CD8-positive, alpha-beta memory T cell (primary cell): Measurements from ENCODE around the gene ZNF215. TPM values are rescaled to one million over a fixed set of nuclear protein-coding genes. Genes with fewer than 3 reads are reported as not detected.
"Not testable (repeated sequence)": the region's sequence is repeated elsewhere in the genome, so short reads cannot be mapped to it uniquely, and the experiment has no call there.

Experiments
- CTCF ChIA-PET: fragments of 350-600 bp; sonication (Branson Sonifier 250); formaldehyde crosslinking; loops from one replicate; lab custom pipeline; 2021; ENCODE audit warnings: antibody characterized with exemption; lab: Charles Lee
- POLR2A ChIA-PET: fragments of 350-600 bp; sonication (Branson Sonifier 250); formaldehyde crosslinking; loops from one replicate; lab custom pipeline; 2021; ENCODE audit warnings: antibody characterized with exemption; lab: Charles Lee
- DNase-seq, 5 donors: peaks; one replicate each; pipeline versions ENCODE4 v3.0.0 to v3.0.0-alpha.2; 2020 to 2022; ENCODE audit warnings: mixed read lengths in 1 of 5
- H3K27ac ChIP-seq: one replicate; pipeline ENCODE4 v1.7.0; 2013; ENCODE audit warnings: low read depth, mild to moderate bottlenecking, low read length, moderate library complexity
- H3K27me3 ChIP-seq: 2 replicates; pipeline ENCODE4 v1.7.0; 2013; ENCODE audit warnings: low read length, mild to moderate bottlenecking; ENCODE audit not compliant: insufficient read depth, poor library complexity, severe bottlenecking
- H3K36me3 ChIP-seq: 2 replicates; pipeline ENCODE4 v1.7.0; 2013; ENCODE audit warnings: mild to moderate bottlenecking, low read length, moderate library complexity; ENCODE audit not compliant: insufficient read depth
- H3K4me1 ChIP-seq: 2 replicates; pipeline ENCODE4 v1.7.0; 2013; ENCODE audit warnings: mild to moderate bottlenecking, low read length, moderate library complexity; ENCODE audit not compliant: insufficient read depth
- H3K4me3 ChIP-seq: 2 replicates; pipeline ENCODE4 v1.7.0; 2013; ENCODE audit warnings: mild to moderate bottlenecking, low read length
- H3K9me3 ChIP-seq: 2 replicates; pipeline ENCODE4 v1.7.0; 2013; ENCODE audit warnings: mild to moderate bottlenecking, low read length
- H3K27ac Mint-ChIP-seq, 8 donors: one replicate each; pipeline ENCODE4 v1.8.0; 2020 to 2021; ENCODE audit warnings: mixed read lengths in 8 of 8, mild to moderate bottlenecking in 6 of 8, inconsistent platforms in 3 of 8, moderate library complexity in 3 of 8
- H3K27me3 Mint-ChIP-seq, 2 donors: one replicate each; pipeline ENCODE4 v1.8.0; 2020 to 2021; ENCODE audit warnings: mixed read lengths in 2 of 2, mild to moderate bottlenecking in 1 of 2, moderate library complexity in 1 of 2
- H3K36me3 Mint-ChIP-seq, 3 donors: one replicate each; pipeline ENCODE4 v1.8.0; 2020 to 2021; ENCODE audit warnings: mixed read lengths in 3 of 3, inconsistent platforms in 1 of 3, mild to moderate bottlenecking in 1 of 3
- H3K4me1 Mint-ChIP-seq, 3 donors: one replicate each; pipeline ENCODE4 v1.8.0; 2020 to 2021; ENCODE audit warnings: mixed read lengths in 3 of 3, inconsistent platforms in 1 of 3, mild to moderate bottlenecking in 1 of 3
- H3K4me3 Mint-ChIP-seq, 7 donors: one replicate each; pipeline ENCODE4 v1.8.0; 2020 to 2021; ENCODE audit warnings: mixed read lengths in 7 of 7, mild to moderate bottlenecking in 6 of 7, moderate library complexity in 4 of 7, inconsistent platforms in 2 of 7
- H3K9me3 Mint-ChIP-seq, 5 donors: one replicate each; pipeline ENCODE4 v1.8.0; 2020 to 2022; ENCODE audit warnings: mixed read lengths in 5 of 5, mild to moderate bottlenecking in 3 of 5, moderate library complexity in 2 of 5, inconsistent platforms in 1 of 5
- polyA plus RNA-seq: library from polyadenylated mRNA; unstranded; fragments of 300-500 nt; fragmentation: Illumina TruSeq; gene quantifications from one replicate; pipeline ENCODE4 v1.2.3, GENCODE V29; 2021
- total RNA-seq, 2 experiments: library from RNA; stranded (reverse); gene quantifications; one replicate each; pipeline ENCODE4 v1.2.3, GENCODE V29; 2021

ZNF215 gene
- total and polyA plus RNA-seq, 3 experiments from 2014 or later = 0.72 to 0.73 TPM; not detected in 1

GRCh38 chr11:6895010-6895409, 31.2 kb upstream of the ZNF215 start:
- Mint-ChIP-seq H3K27me3 (peaks cover 9 to 37% of the 10 kb centered on the region in 2 donors), H3K4me1 (no peaks in the 10 kb centered on the region), H3K9me3 (no peaks in the 10 kb centered on the region), H3K27ac (no peak overlapping the region), H3K36me3 (no peaks in the 10 kb centered on the region), H3K4me3 (no peak overlapping the region)
- H3K27me3 ChIP-seq = no peaks in the 10 kb centered on the region
- ChIA-PET POLR2A (no interaction called here), CTCF (no interaction called here)
- H3K27ac ChIP-seq = no peak overlapping the region
- H3K4me3 ChIP-seq = no peak overlapping the region
- H3K36me3 ChIP-seq = no peaks in the 10 kb centered on the region
- no peak for DNase-seq
- no peaks in the 10 kb centered on the region for H3K9me3 ChIP-seq
- no peaks in the 10 kb centered on the region for H3K4me1 ChIP-seq

GRCh38 chr11:6898911-6899310, 27.3 kb upstream of the ZNF215 start:
- ChIA-PET POLR2A (no interaction called here), CTCF (no interaction called here)
- DNase-seq = no peak
- no peaks in the 10 kb centered on the region for H3K9me3 Mint-ChIP-seq
- no peaks in the 10 kb centered on the region for H3K9me3 ChIP-seq
- H3K4me3 ChIP-seq = no peak overlapping the region
- no peaks in the 10 kb centered on the region for H3K4me1 Mint-ChIP-seq
- H3K36me3 ChIP-seq = no peaks in the 10 kb centered on the region
- no peaks in the 10 kb centered on the region for H3K4me1 ChIP-seq
- no peaks in the 10 kb centered on the region for H3K27me3 ChIP-seq
- no peaks in the 10 kb centered on the region for H3K36me3 Mint-ChIP-seq
- no peak overlapping the region for H3K4me3 Mint-ChIP-seq
- H3K27ac Mint-ChIP-seq = no peak overlapping the region
- H3K27me3 Mint-ChIP-seq = peaks cover 5 to 34% of the 10 kb centered on the region in 2 donors
- no peak overlapping the region for H3K27ac ChIP-seq

- Histone ChIP-seq H3K27me3 (no peaks in the 10 kb centered on the region), H3K4me1 (no peaks in the 10 kb centered on the region), H3K27ac (no peak overlapping the region), H3K36me3 (no peaks in the 10 kb centered on the region), H3K9me3 (no peaks in the 10 kb centered on the region), H3K4me3 (no peak overlapping the region)
- no peaks in the 10 kb centered on the region for H3K9me3 Mint-ChIP-seq
- H3K36me3 Mint-ChIP-seq = no peaks in the 10 kb centered on the region
- ChIA-PET CTCF (no interaction called here), POLR2A (no interaction called here)
- H3K4me1 Mint-ChIP-seq = no peaks in the 10 kb centered on the region
- no peak overlapping the region for H3K4me3 Mint-ChIP-seq
- DNase-seq = no peak
- H3K27me3 Mint-ChIP-seq = peaks cover 7 to 34% of the 10 kb centered on the region in 2 donors
- no peak overlapping the region for H3K27ac Mint-ChIP-seq
Observed at GRCh38 chr11:6900327-6900999, 25.8 kb upstream of the ZNF215 start.

GRCh38 chr11:6904804-6905203, 21.4 kb upstream of the ZNF215 start:
- H3K4me3 ChIP-seq, H3K4me1 Mint-ChIP-seq, POLR2A ChIA-PET, H3K36me3 ChIP-seq, H3K9me3 ChIP-seq, H3K9me3 Mint-ChIP-seq, CTCF ChIA-PET, H3K36me3 Mint-ChIP-seq, H3K27me3 ChIP-seq, H3K27ac ChIP-seq, H3K4me3 Mint-ChIP-seq, H3K4me1 ChIP-seq, H3K27ac Mint-ChIP-seq, DNase-seq: not testable (repeated sequence)
- peaks cover 6 to 13% of the 10 kb centered on the region in 2 donors for H3K27me3 Mint-ChIP-seq

GRCh38 chr11:6911378-6911777, 14.8 kb upstream of the ZNF215 start:
- Mint-ChIP-seq H3K4me1 (peaks cover 0 to 6% (median 0%) of the 10 kb centered on the region in 3 donors), H3K9me3 (peaks cover 0 to 2% (median 0%) of the 10 kb centered on the region in 5 donors), H3K27ac (no peak overlapping the region), H3K4me3 (no peak overlapping the region), H3K36me3 (no peaks in the 10 kb centered on the region), H3K27me3 (no peaks in the 10 kb centered on the region)
- ChIA-PET POLR2A (no interaction called here), CTCF (no interaction called here)
- Histone ChIP-seq H3K9me3 (no peaks in the 10 kb centered on the region), H3K27ac (no peak overlapping the region), H3K4me1 (no peaks in the 10 kb centered on the region), H3K4me3 (no peak overlapping the region), H3K27me3 (no peaks in the 10 kb centered on the region), H3K36me3 (no peaks in the 10 kb centered on the region)
- DNase-seq = no peak

- H3K4me1 Mint-ChIP-seq = peaks cover 0 to 6% (median 0%) of the 10 kb centered on the region in 3 donors
- H3K4me3 ChIP-seq = no peak overlapping the region
- H3K9me3 ChIP-seq = no peaks in the 10 kb centered on the region
- no peaks in the 10 kb centered on the region for H3K36me3 ChIP-seq
- ChIA-PET POLR2A (no interaction called here), CTCF (no interaction called here)
- no peaks in the 10 kb centered on the region for H3K4me1 ChIP-seq
- peaks cover 0 to 2% (median 0%) of the 10 kb centered on the region in 5 donors for H3K9me3 Mint-ChIP-seq
- no peaks in the 10 kb centered on the region for H3K27me3 Mint-ChIP-seq
- DNase-seq = no peak
- H3K27me3 ChIP-seq = no peaks in the 10 kb centered on the region
- H3K27ac Mint-ChIP-seq = no peak overlapping the region
- no peaks in the 10 kb centered on the region for H3K36me3 Mint-ChIP-seq
- no peak overlapping the region for H3K4me3 Mint-ChIP-seq
- H3K27ac ChIP-seq = no peak overlapping the region
Observed at GRCh38 chr11:6911948-6912347, 14.3 kb upstream of the ZNF215 start.

GRCh38 chr11:6919698-6920097, 6.5 kb upstream of the ZNF215 start:
- Histone ChIP-seq H3K9me3 (no peaks in the 10 kb centered on the region), H3K36me3 (no peaks in the 10 kb centered on the region), H3K4me3 (no peak overlapping the region), H3K27ac (no peak overlapping the region), H3K27me3 (peaks cover 4% of the 10 kb centered on the region), H3K4me1 (no peaks in the 10 kb centered on the region)
- no peak overlapping the region for H3K27ac Mint-ChIP-seq
- H3K9me3 Mint-ChIP-seq = peaks cover 0 to 6% (median 0%) of the 10 kb centered on the region in 5 donors
- H3K4me1 Mint-ChIP-seq = no peaks in the 10 kb centered on the region
- CTCF ChIA-PET = no interaction called here
- DNase-seq = no peak
- POLR2A ChIA-PET = no interaction called here
- no peaks in the 10 kb centered on the region for H3K36me3 Mint-ChIP-seq
- H3K27me3 Mint-ChIP-seq = peaks cover 13 to 24% of the 10 kb centered on the region in 2 donors
- H3K4me3 Mint-ChIP-seq = no peak overlapping the region

- CTCF ChIA-PET = no interaction called here
- no peak within 1 kb of the TSS for H3K4me3 ChIP-seq
- H3K27ac ChIP-seq = no peak within 1 kb of the TSS
- H3K4me1 Mint-ChIP-seq = peaks cover 0 to 2% (median 1%) of the 10 kb centered on the region in 3 donors
- H3K27me3 Mint-ChIP-seq = peaks cover 15 to 30% of the 10 kb centered on the region in 2 donors
- H3K9me3 Mint-ChIP-seq = peaks cover 0 to 6% (median 0%) of the 10 kb centered on the region in 5 donors
- H3K36me3 ChIP-seq = no peaks in the 10 kb centered on the region
- H3K36me3 Mint-ChIP-seq = no peaks in the 10 kb centered on the region
- H3K4me3 Mint-ChIP-seq = no peak within 1 kb of the TSS
- no peaks in the 10 kb centered on the region for H3K4me1 ChIP-seq
- H3K27ac Mint-ChIP-seq = no peak within 1 kb of the TSS
- no peak for DNase-seq
- no peaks in the 10 kb centered on the region for H3K9me3 ChIP-seq
- H3K27me3 ChIP-seq = peaks cover 7% of the 10 kb centered on the region
- POLR2A ChIA-PET = no interaction called here
Observed at GRCh38 chr11:6920702-6921101, 5.5 kb upstream of the ZNF215 start, which contains the start of gene OR2D3. Gene OR2D3 (plus strand): TSS chr11:6921002. CDS start chr11:6921002, 0 bp downstream.
